Stimulated activated memory B cell treated with anti-CD40 and anti-IgM and Interleukin-4, amounts not matched to agents 10 μg/mL and 1 μg/mL and 100 μg/mL, for 72 hours (primary cell): ENCODE data around the gene CCDC157.
A peak's percentile ranks its signal among the peaks of the same experiment; 100 is the strongest.

Experiments used
- ATAC-seq: fragments of 150-1000 bp; cut with Tn5 transposase; 2 replicates; pipeline ENCODE4 v1.10.0; 2021
- H3K27ac Mint-ChIP-seq: one replicate; pipeline ENCODE4 v1.8.0; 2022; ENCODE audit warnings: mild to moderate bottlenecking, mixed read lengths
- H3K27me3 Mint-ChIP-seq: one replicate; pipeline ENCODE4 v1.8.0; 2022; ENCODE audit warnings: mixed read lengths
- H3K36me3 Mint-ChIP-seq: one replicate; pipeline ENCODE4 v1.8.0; 2022; ENCODE audit warnings: mixed read lengths
- H3K4me1 Mint-ChIP-seq: one replicate; pipeline ENCODE4 v1.8.0; 2022; ENCODE audit warnings: mixed read lengths
- H3K4me3 Mint-ChIP-seq: one replicate; pipeline ENCODE4 v1.8.0; 2022; ENCODE audit warnings: mild to moderate bottlenecking, moderate library complexity, mixed read lengths
- H3K9me3 Mint-ChIP-seq: one replicate; pipeline ENCODE4 v1.8.0; 2022; ENCODE audit warnings: mixed read lengths

The CCDC157 gene

DNA sequence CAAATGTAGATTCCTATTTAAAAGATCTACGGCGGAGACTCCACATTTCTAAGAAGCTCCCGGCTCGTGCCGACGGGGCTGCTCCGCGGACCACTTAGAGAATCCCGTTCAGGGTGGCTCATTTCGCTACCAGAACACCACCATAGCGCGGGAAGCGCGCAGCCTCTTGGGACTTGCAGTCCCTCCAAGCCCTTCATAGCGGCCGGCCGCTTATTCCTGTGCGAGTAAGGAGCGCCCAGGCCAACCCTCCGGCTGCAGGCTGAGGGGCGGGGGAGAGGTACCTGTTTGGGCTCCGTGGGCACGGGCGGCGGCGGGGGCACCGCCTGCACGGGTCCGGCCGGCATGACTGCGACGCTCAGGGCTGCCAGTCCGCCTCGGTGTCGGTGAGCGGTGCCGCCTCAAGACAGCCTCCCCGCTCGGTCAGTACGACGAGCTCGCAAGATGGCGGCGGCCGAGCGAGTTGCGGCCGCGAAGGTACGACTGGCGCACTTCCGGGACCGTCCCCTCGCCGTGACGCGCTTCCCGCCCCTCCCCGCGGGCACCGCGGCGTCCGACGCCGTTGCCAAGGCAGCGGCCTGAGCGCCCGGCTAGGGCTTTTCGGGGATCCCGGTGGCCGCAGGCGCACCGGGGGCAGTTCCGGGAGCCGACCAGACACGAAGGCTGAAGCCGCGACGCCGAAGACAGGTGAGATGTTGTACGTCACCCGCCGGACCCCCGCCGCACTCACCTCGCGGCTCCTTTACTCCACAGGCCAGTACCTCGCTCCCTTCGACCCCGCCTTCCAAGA lies at the start of gene CCDC157, which contains the start of gene SF3A1:
CCDC157 (plus strand) TSS at position 559 of the 787 bp plus-strand sequence. CDS start 8,994 bp downstream, outside the sequence.
SF3A1 (minus strand) TSS at position 446 of the 787 bp plus-strand sequence; CDS start at position 344, 102 bp downstream.
- ATAC-seq: peak; percentile 97
- peak within 1 kb of the TSS; percentile 95 for H3K4me3 Mint-ChIP-seq
- H3K9me3 Mint-ChIP-seq: no peaks in the 10 kb centered on the region
- H3K27ac Mint-ChIP-seq: peak within 1 kb of the TSS; percentile 90
- H3K4me1 Mint-ChIP-seq: peaks cover 52% of the 10 kb centered on the region
- H3K27me3 Mint-ChIP-seq: no peaks in the 10 kb centered on the region
- H3K36me3 Mint-ChIP-seq: peaks cover 22% of the 10 kb centered on the region

DNA sequence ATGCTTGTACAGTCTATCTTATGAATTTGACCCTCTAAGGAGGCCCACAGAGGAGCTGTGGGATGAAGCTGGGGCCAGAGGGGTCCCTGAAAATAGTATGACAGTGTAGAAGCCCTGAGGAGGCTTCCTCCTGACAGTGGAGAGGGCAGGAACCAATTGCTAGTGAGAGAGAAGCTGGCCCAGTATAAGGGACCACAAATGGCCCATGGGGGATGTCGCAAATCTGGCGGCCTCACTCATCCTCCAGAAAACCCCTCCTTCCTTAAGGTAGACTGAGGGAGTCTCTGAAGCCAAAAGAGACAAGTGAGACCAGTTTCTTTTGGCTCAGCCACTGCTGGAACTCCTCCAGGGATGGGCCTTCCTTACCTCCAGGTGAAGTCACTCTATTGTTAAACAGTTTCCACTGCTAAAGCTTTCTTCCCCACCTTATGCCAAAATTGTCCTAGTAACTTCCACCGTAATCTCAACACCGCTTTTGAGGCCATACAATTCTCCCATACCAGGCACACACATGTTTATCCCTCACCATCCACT lies 49.7 kb upstream of the CCDC157 start:
- H3K27me3 Mint-ChIP-seq: no peaks in the 10 kb centered on the region
- no peaks in the 10 kb centered on the region for H3K9me3 Mint-ChIP-seq
- peaks cover 23% of the 10 kb centered on the region for H3K36me3 Mint-ChIP-seq
- H3K4me1 Mint-ChIP-seq: peaks cover 100% of the 10 kb centered on the region
- no peak for ATAC-seq
- peak overlapping the region; percentile 74 for H3K27ac Mint-ChIP-seq
- H3K4me3 Mint-ChIP-seq: peak overlapping the region; percentile 35

DNA sequence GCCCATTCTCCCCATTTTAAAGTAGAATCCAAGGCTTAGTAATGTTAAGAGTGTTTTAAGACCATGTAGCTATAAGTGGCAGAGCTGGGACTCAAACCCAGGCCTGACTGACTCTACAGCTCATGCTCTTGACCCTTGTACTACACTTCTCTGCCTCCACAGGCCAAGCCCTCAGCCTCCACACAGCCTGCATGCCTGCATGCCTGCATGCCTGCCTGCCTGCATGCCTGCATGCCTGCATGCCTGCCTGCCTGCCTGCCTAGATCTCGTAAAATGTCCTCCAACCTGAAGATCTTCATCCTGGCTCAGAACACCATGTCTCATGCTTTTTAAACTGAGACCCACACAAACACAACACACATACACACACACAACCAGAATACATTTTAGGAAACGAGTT lies 48.7 kb upstream of the CCDC157 start:
- H3K4me3 Mint-ChIP-seq: peak overlapping the region; percentile 2
- H3K27ac Mint-ChIP-seq: peak overlapping the region; percentile 74
- H3K27me3 Mint-ChIP-seq: no peaks in the 10 kb centered on the region
- peaks cover 100% of the 10 kb centered on the region for H3K4me1 Mint-ChIP-seq
- ATAC-seq: no peak
- H3K9me3 Mint-ChIP-seq: no peaks in the 10 kb centered on the region
- peaks cover 23% of the 10 kb centered on the region for H3K36me3 Mint-ChIP-seq

DNA sequence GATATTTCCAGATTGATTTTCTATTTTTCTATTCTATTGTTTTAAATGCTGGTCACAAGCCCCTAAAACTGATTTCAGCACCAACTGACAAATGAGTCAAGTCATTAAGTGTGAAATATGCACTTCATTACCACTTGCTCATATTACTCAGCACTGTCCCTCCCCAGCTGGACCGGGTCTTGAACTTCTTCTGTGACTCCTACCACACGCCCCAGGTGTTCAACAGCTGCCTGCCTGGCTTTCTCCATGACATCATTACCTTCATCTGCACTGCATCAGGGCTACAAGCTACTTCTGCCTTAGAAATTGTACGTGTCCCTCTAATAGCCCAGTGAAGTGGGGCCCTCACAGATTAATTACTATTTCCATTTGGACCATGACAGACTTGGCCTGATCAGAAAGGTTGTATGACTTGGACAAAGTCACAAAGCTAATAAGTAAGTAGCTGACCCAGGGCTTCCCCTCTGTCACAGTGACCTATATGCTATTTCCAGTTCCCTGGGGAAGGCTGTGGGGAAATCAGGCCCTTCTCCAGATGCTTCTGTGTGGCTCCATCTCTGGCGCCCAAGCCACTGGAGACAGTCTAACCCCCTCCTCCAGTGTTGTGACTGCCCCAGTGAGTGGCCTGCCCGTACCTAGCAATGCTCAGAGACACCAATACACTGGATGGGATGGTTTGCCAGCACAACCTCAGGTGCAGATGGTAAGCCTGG lies 48.1 kb upstream of the CCDC157 start:
- peaks cover 97% of the 10 kb centered on the region for H3K4me1 Mint-ChIP-seq
- ATAC-seq: peak; percentile 56
- peak overlapping the region; percentile 74 for H3K27ac Mint-ChIP-seq
- no peaks in the 10 kb centered on the region for H3K9me3 Mint-ChIP-seq
- H3K4me3 Mint-ChIP-seq: peak overlapping the region; percentile 10
- no peaks in the 10 kb centered on the region for H3K27me3 Mint-ChIP-seq
- peaks cover 19% of the 10 kb centered on the region for H3K36me3 Mint-ChIP-seq

DNA sequence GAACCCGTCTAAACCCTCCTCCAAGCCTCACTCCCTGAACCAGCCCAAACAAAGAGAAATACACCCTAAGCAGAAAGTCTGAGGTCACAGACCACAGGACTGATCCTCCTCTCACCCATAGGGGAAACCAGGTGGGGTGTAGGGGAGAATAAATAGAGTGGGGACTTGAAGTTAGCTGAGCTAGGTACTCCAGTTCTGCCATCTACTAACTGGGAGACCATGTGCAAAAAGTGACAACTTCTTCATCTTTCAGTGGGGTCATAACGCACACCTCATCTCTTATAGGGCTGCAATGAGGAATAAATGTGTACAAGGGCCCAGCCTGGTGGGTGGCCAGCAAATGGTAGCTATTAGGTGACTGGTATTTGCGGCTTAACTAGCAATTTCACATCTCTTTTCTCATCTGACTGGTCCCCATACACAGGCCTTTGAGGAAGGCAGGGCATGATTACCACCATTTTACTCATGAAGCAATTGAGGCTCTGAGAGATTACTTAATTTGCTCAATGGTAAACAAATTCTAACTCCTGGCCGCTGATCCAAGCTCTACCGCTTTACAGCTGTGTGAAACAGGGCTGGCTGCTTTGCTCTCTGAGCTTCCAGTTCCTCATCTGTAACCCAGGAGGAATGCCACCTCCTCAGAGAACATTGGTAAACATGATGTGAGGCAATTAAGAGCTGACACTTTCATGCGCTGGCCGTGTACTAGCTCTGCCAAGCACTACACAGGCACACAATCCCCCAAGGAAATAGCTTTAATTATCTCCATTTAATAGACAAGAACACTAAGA lies 46.7 kb upstream of the CCDC157 start:
- peak overlapping the region; percentile 9 for H3K4me3 Mint-ChIP-seq
- peak; percentile 80 for ATAC-seq
- H3K27ac Mint-ChIP-seq: peak overlapping the region; percentile 74
- peaks cover 97% of the 10 kb centered on the region for H3K4me1 Mint-ChIP-seq
- no peaks in the 10 kb centered on the region for H3K27me3 Mint-ChIP-seq
- peaks cover 22% of the 10 kb centered on the region for H3K36me3 Mint-ChIP-seq
- H3K9me3 Mint-ChIP-seq: no peaks in the 10 kb centered on the region

DNA sequence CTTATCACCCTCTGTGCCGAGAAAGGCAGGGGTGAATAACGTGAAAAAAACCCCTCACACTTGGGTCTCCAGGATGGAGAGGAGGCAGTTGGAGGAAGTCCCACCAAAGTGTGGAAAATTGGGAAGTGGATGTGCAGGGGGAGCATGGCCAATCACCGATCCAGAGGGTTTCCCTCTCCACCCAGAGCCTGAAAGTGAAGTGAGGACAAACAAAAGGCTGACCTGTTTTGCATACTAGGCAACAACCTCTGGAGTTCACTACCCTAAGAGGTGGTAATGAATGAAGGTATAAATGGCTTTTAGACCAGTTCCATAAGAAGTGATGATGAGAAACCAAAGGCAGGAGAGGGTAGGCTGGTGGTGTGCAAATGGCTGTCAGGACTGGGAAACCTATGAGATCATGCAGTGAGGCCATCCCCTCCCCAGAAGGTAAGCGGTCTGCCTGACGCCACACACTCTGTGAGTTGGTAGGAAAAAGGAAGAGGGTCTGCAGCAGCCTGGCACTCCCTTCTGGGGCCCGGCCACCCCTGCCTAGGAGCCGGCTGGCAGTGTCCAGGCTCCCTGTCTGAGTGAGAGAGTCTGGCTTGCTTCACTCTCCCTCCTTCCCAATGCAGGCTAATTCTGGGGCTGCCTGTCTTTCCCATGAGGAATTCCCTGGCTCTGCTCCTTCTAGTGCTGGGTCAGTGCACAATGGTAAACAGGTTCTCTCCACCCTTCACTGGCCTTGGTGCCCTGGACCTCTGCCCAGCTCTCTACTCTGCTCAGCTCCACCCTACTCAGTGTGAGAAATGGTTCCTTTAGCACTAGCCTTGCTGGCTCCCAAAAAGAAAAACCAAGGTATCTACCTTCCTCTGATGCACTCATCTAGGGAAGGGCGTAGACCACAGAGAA lies 45.7 kb upstream of the CCDC157 start:
- H3K4me1 Mint-ChIP-seq: peaks cover 97% of the 10 kb centered on the region
- no peaks in the 10 kb centered on the region for H3K27me3 Mint-ChIP-seq
- no peaks in the 10 kb centered on the region for H3K9me3 Mint-ChIP-seq
- peak overlapping the region; percentile 9 for H3K4me3 Mint-ChIP-seq
- no peak for ATAC-seq
- peak overlapping the region; percentile 74 for H3K27ac Mint-ChIP-seq
- peaks cover 22% of the 10 kb centered on the region for H3K36me3 Mint-ChIP-seq

DNA sequence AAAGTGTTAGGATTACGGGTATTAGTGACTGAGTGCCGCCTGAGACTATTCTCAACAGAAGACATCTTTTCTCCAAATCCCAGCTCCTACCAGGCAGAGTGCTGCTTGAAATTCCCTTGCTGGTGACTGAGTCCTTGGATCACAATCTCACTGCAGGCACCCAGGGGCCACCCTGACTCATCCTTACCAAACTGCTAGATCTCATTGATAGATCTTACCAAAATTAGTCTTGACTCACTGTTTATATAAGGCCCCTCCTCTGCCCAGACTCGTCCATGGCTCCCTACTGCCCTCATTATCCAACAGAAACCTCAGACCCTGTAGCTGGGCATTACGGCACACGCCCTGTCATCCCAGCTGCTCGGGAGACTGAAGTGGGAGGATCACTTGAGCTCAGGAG lies 44.8 kb upstream of the CCDC157 start:
- no peak for ATAC-seq
- no peaks in the 10 kb centered on the region for H3K9me3 Mint-ChIP-seq
- H3K4me3 Mint-ChIP-seq: no peak overlapping the region

DNA sequence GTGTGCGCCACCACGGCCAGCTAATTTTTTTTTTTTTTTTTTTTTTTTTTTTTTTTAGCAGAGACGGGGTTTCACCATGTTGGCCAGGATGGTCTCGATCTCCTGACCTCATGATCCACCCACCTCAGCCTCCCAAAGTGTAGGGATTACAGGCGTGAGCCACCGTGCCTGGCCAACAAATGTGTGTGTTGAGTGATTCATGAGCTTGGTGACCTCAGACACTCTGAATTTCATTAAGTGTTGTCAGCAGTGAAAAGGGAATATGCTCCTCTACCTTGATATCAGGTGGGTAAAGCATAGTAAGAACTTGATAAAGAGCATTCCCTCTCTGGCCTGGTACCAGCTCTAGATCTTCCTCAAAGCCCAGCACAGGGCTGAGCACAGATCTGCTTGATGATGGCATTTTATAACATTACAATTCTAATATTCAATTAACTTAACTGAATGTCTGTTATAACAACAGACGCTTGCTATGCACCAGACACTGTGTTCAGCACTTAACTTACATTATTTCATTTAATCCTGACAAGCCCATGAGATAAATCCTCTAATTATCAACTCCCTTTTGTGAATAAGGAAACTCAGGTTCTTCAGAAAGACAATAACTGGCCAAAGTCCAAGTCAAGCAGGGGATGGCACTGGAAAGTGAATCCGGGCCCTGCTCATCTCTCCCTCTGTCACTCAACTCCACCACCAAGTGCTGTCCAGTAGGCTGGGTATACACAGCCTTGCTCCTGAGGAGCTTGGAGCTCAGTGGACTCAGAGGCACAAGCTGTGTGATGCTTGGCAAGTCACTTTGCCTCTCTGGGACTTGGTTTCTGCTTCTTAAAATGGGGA lies 43.1 kb upstream of the CCDC157 start:
- Mint-ChIP-seq H3K27ac (peak overlapping the region; percentile 82), H3K4me3 (no peak overlapping the region), H3K36me3 (peaks cover 26% of the 10 kb centered on the region), H3K9me3 (no peaks in the 10 kb centered on the region), H3K4me1 (peaks cover 87% of the 10 kb centered on the region), H3K27me3 (no peaks in the 10 kb centered on the region)
- ATAC-seq: no peak

More for the DNA sequence above, 44.8 kb upstream of the CCDC157 start:
- peaks cover 22% of the 10 kb centered on the region for H3K36me3 Mint-ChIP-seq
- peaks cover 93% of the 10 kb centered on the region for H3K4me1 Mint-ChIP-seq
- H3K27me3 Mint-ChIP-seq: no peaks in the 10 kb centered on the region
- H3K27ac Mint-ChIP-seq: peak overlapping the region; percentile 74

DNA sequence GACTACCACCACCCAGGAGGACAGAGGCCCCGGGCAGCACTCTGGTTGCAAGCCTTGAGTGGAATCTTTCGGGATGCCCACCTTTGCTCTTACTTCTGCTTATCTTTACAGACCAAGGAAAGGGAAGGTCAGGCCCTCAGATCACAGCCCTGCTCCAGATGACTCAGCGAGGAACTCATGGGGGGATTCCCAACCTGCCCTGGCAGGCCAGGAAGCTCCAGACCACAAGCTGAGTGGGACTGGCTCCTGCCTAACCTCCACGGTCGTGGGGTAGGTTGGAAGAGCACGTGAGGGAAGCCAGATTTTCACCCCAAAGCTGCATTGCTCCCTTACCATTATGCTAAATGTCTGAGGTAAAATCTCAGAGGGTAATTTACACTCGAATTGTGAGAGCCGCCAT lies 41.9 kb upstream of the CCDC157 start:
- Mint-ChIP-seq H3K4me1 (peaks cover 87% of the 10 kb centered on the region), H3K9me3 (no peaks in the 10 kb centered on the region), H3K27ac (peak overlapping the region; percentile 82), H3K27me3 (no peaks in the 10 kb centered on the region), H3K36me3 (peaks cover 35% of the 10 kb centered on the region), H3K4me3 (peak overlapping the region; percentile 53)
- ATAC-seq: peak; percentile 81

DNA sequence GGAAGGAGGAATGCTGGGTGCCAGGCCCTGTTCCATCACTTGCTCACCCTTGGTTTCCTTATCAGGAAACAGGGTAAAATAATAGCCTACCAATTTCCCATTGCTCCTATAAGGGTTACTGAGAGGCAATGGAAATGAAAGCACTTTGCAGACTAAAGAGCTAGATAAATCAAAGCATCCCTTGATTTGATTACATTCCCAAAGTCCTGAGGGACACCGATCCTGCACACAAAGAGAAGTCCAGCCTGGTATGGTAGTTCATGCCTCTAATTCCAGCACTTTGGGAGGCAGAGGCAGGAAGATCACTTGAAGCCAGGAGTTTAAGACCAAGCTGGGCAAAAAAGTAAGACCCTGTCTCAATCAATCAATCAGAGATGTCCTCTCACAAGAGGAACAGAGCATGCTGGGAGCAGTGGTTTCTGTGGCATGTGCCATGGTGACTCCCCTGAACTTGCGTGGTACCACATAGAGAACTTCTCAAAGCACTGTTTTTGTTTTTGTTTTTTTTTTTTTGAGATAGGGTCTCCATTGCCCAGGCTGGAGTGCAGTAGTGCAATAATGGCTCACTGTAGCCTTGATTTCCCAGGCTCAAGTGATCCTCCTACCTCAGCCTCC lies 40.7 kb upstream of the CCDC157 start:
- H3K27ac Mint-ChIP-seq: peak overlapping the region; percentile 82
- no peak for ATAC-seq
- no peaks in the 10 kb centered on the region for H3K27me3 Mint-ChIP-seq
- H3K4me1 Mint-ChIP-seq: peaks cover 86% of the 10 kb centered on the region
- H3K9me3 Mint-ChIP-seq: no peaks in the 10 kb centered on the region
- peaks cover 45% of the 10 kb centered on the region for H3K36me3 Mint-ChIP-seq
- H3K4me3 Mint-ChIP-seq: no peak overlapping the region

DNA sequence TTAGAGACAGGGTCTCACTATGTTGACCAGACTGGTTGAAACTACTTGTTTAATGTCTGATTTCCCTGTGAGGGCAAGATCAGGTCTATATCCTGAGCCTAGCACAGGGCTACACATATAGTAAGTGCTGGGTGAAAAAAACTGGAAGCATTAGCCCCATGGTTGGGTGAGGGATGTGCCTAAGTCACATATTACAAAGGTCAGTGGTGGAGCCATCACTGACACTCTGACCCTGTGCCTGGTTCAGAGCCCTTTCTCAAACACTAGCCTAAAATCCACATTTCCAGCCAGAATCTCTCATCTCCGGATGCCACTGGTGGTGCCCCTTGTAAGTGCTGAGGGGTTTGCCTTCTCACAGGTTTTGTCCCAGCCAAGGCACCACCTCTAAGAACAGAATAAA lies 39.0 kb upstream of the CCDC157 start:
- no peaks in the 10 kb centered on the region for H3K9me3 Mint-ChIP-seq
- no peak overlapping the region for H3K4me3 Mint-ChIP-seq
- H3K4me1 Mint-ChIP-seq: peaks cover 80% of the 10 kb centered on the region
- H3K27ac Mint-ChIP-seq: peak overlapping the region; percentile 58
- no peaks in the 10 kb centered on the region for H3K27me3 Mint-ChIP-seq
- no peak for ATAC-seq
- peaks cover 42% of the 10 kb centered on the region for H3K36me3 Mint-ChIP-seq

DNA sequence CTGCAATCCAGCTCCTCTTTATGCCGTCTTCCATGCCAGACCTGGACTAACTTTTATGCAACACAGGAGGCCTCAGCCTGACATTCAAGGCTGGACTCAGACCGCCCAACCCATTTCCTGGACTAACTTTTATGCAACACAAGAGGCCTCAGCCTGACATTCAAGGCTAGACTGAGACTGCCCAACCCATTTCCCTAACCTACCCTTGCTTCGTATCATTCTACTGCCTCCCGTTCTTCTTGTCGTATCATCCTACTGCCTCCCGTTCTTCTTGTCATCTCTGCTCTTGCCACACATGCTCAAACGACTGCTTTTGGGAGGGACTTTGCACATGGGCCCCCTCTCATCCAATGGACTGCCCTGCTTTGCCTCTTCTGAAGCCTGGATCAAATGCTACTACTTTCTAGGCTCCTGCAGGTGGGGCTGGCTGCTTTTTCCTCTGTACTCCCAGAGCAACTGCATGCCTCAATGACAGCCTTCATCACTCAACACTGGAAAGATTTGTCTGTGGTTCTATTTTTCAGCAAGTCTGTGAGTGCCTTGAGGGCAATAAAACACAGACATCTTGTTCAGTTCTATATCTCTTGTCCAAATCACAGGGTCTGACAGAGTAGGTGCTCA lies 37.9 kb upstream of the CCDC157 start:
- peaks cover 37% of the 10 kb centered on the region for H3K36me3 Mint-ChIP-seq
- no peaks in the 10 kb centered on the region for H3K27me3 Mint-ChIP-seq
- H3K27ac Mint-ChIP-seq: peak overlapping the region; percentile 58
- no peak overlapping the region for H3K4me3 Mint-ChIP-seq
- ATAC-seq: no peak
- H3K4me1 Mint-ChIP-seq: peaks cover 81% of the 10 kb centered on the region
- H3K9me3 Mint-ChIP-seq: no peaks in the 10 kb centered on the region
